Lung (tissue), 12 donors: ENCODE data around the gene MICAL2. TPM values are rescaled to one million over a fixed set of nuclear protein-coding genes. Genes with fewer than 3 reads are reported as not detected.

ENCODE experiments used
- ATAC-seq: fragments of 200-7000 bp; cut with Tn5 transposase; one replicate; pipeline ENCODE4 v1.9.1; 2020; ENCODE audit warnings: moderate number of reproducible peaks; ENCODE audit not compliant: insufficient read depth, low FRiP score
- DNase-seq, 3 donors: peaks; one replicate each; pipeline ENCODE4 v3.0.0-alpha.2; 2013 to 2017
- H3K27ac ChIP-seq, 2 donors: one replicate each; pipeline ENCODE4 v1.5.1; 2013; ENCODE audit warnings: mild to moderate bottlenecking in 2 of 2, moderate library complexity in 2 of 2, control low read depth in 1 of 2, inconsistent platforms in 1 of 2, low read depth in 1 of 2, low read length in 1 of 2
- H3K27me3 ChIP-seq, 3 donors: one replicate each; pipeline ENCODE4 v1.5.1; 2013; ENCODE audit warnings: low read length in 2 of 3; ENCODE audit not compliant: control insufficient read depth in 3 of 3, insufficient read depth in 3 of 3
- H3K36me3 ChIP-seq, 4 donors: one replicate each; pipeline ENCODE4 v1.5.1; 2013; ENCODE audit warnings: low read length in 4 of 4, mild to moderate bottlenecking in 1 of 4, moderate library complexity in 1 of 4; ENCODE audit not compliant: control insufficient read depth in 4 of 4, insufficient read depth in 4 of 4
- H3K4me1 ChIP-seq, 5 donors: one replicate each; pipeline ENCODE4 v1.5.1; 2013; ENCODE audit warnings: low read length in 5 of 5, mild to moderate bottlenecking in 2 of 5, moderate library complexity in 1 of 5; ENCODE audit not compliant: control insufficient read depth in 5 of 5, insufficient read depth in 5 of 5
- H3K4me3 ChIP-seq: one replicate; pipeline ENCODE4 v1.5.1; 2013; ENCODE audit warnings: mild to moderate bottlenecking, control low read depth, moderate library complexity
- H3K9ac ChIP-seq, 2 donors: one replicate each; pipeline ENCODE4 v1.5.1; 2013; ENCODE audit warnings: low read length in 2 of 2, control low read depth in 1 of 2; ENCODE audit not compliant: insufficient read depth in 1 of 2
- H3K9me3 ChIP-seq, 4 donors: one replicate each; pipeline ENCODE4 v1.5.1; 2013; ENCODE audit warnings: low read length in 3 of 4, mild to moderate bottlenecking in 1 of 4, moderate library complexity in 1 of 4; ENCODE audit not compliant: control insufficient read depth in 4 of 4, insufficient read depth in 3 of 4
- CTCF ChIP-seq: IDR thresholded peaks from 2 replicates; pipeline ENCODE4 v1.5.1; 2012; ENCODE audit warnings: mild to moderate bottlenecking; ENCODE audit errors: control extremely low read depth, extremely low read depth
- WGBS, 2 donors: extraction: QIAGEN DNeasy Blood & Tissue Kit; methylation state at CpG; one replicate each; pipeline ENCODE4 v1.1.7; 2013; 5-methylcytosine and 5-hydroxymethylcytosine counted together
- polyA plus RNA-seq, 2 donors: library from polyadenylated mRNA; stranded (reverse); fragments of 200-250 nt; gene quantifications; one replicate each; pipeline ENCODE4 v1.2.1, GENCODE V29; 2013
- total RNA-seq, 2 donors: library from RNA; depleted of rRNA in 1 of 2; stranded (reverse); fragments of >200 nt in 1 of 2; gene quantifications; one replicate each; pipeline ENCODE4 v1.2.1, GENCODE V29; 2014 to 2021
- donor health status: control.
- donor health status: control.
- donor health status: Bipolar disorder and iron deficiency.
- donor health status: healthy.
- donor health status: DM: yes; HTN: yes; CAD: no.

MICAL2 gene
- total and polyA plus RNA-seq, 4 donors: 38.2 to 218 (median 99.6) TPM

DNA sequence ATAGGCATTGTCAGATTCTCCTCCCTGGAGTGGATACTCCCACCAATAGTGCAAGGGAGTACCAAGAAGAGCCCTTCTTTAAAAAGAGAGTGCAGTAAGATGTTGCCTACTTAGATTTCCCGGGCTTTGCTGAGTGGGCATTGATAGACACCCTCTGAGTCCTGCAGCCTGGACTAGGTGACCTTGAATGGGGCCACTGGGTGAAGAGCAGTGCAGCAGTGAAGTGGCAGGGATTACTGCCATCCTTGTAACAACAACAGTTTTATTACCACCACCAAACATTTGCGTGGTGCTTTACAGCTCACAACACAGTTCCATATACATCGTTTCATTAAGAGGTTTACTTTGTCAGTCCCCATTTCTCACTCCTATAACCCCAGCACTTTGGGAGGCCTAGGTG lies 59.4 kb downstream of the MICAL2 start:
- H3K27me3 ChIP-seq: no peaks in the 10 kb centered on the region
- WGBS, 2 donors: 89 to 94% methylated on average over 3 of the region's 3 CpGs
- H3K27ac ChIP-seq: peak overlapping the region in 1 of 2 donors; percentile 57
- H3K9ac ChIP-seq: no peak overlapping the region
- H3K4me3 ChIP-seq: no peak overlapping the region
- no peak for ATAC-seq
- peaks cover 0 to 4% (median 3%) of the 10 kb centered on the region in 4 donors for H3K36me3 ChIP-seq
- H3K4me1 ChIP-seq: peaks cover 0 to 21% (median 8%) of the 10 kb centered on the region in 5 donors
- DNase-seq: no peak
- TF ChIP-seq CTCF: no peak
- peaks cover 0 to 2% (median 0%) of the 10 kb centered on the region in 4 donors for H3K9me3 ChIP-seq

- Histone ChIP-seq H3K9me3 (peaks cover 0 to 2% (median 0%) of the 10 kb centered on the region in 4 donors), H3K4me1 (peaks cover 0 to 22% (median 8%) of the 10 kb centered on the region in 5 donors), H3K36me3 (peaks cover 0 to 4% (median 1%) of the 10 kb centered on the region in 4 donors), H3K4me3 (no peak overlapping the region), H3K27ac (peak overlapping the region in 1 of 2 donors; percentile 14), H3K27me3 (no peaks in the 10 kb centered on the region), H3K9ac (no peak overlapping the region)
- ATAC-seq (no peak), DNase-seq (no peak)
- no peak for TF ChIP-seq CTCF
- WGBS, 2 donors: 88 to 93% methylated on average over 3 of the region's 3 CpGs
Measured at GRCh38 chr11:12170501-12170900, 60.1 kb downstream of the MICAL2 start.

DNA sequence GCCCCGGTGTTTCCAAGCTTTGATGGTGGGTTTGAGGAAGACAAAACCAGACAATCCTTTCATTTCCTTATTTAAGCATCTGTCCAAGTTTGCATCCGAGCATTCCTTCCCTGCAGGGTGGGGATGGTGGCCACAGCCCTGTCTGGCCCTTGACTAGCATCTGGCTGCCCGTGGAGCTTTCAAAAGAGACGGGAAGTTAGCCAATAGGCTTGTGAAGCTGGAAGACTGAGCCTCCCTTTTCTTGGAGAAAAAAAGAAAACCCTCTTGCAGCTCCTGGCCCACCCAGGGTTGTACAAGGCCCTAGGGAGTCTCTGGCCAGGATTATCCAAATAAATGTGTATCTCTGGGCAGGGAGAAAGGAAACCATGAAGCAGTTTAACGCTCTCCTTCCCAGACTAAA lies 60.6 kb downstream of the MICAL2 start:
- peak overlapping the region; percentile 9 to 14 for H3K27ac ChIP-seq

More for the DNA sequence above, 60.6 kb downstream of the MICAL2 start:
- TF ChIP-seq CTCF: no peak
- no peak for ATAC-seq
- H3K4me3 ChIP-seq: no peak overlapping the region
- no peak overlapping the region for H3K9ac ChIP-seq
- peaks cover 0 to 27% (median 8%) of the 10 kb centered on the region in 5 donors for H3K4me1 ChIP-seq
- peak in 1 of 3 donors; percentile 26 for DNase-seq
- no peaks in the 10 kb centered on the region for H3K27me3 ChIP-seq
- H3K36me3 ChIP-seq: peaks cover 0 to 4% (median 1%) of the 10 kb centered on the region in 4 donors
- H3K9me3 ChIP-seq: peaks cover 0 to 2% (median 0%) of the 10 kb centered on the region in 4 donors
- WGBS, 2 donors: 50% methylated on average over 5 of the region's 5 CpGs
